Neutrophil (primary cell): ENCODE data around the gene PODN.

Experiments
- H3K27ac ChIP-seq: fragments of 200-600 bp; sonication (generic); 2 replicates; pipeline ENCODE4 v1.5.1; 2016; ENCODE audit warnings: mild to moderate bottlenecking, moderate library complexity
- H3K27me3 ChIP-seq: fragments of 200-600 bp; sonication (generic); 2 replicates; pipeline ENCODE4 v1.6.0; 2016; ENCODE audit warnings: mild to moderate bottlenecking
- H3K36me3 ChIP-seq: fragments of 200-600 bp; sonication (generic); 2 replicates; pipeline ENCODE4 v1.5.1; 2017
- H3K4me1 ChIP-seq, 2 experiments: fragments of 200-600 bp in 1 of 2; sonication (generic) in 1 of 2; 1 replicate in 1 of 2; 2 replicates in 1 of 2; pipeline versions ENCODE4 v1.5.1 to v1.6.1; 2013 to 2016; ENCODE audit warnings: low read depth in 1 of 2, low read length in 1 of 2, mild to moderate bottlenecking in 1 of 2, moderate library complexity in 1 of 2; ENCODE audit not compliant: control insufficient read depth in 1 of 2, insufficient read depth in 1 of 2
- H3K4me3 ChIP-seq, 2 experiments: fragments of 200-600 bp in 1 of 2; sonication (generic) in 1 of 2; 1 replicate in 1 of 2; 2 replicates in 1 of 2; pipeline ENCODE4 v1.5.1; 2013 to 2016; ENCODE audit warnings: low read depth in 1 of 2, low read length in 1 of 2, mild to moderate bottlenecking in 1 of 2, moderate library complexity in 1 of 2
- H3K9me3 ChIP-seq: fragments of 200-600 bp; sonication (generic); 2 replicates; pipeline ENCODE4 v1.5.1; 2016
- CTCF ChIP-seq: fragments of 200-600 bp; sonication (generic); IDR thresholded peaks from 2 replicates; pipeline ENCODE4 v1.5.1; 2016; ENCODE audit warnings: antibody characterized with exemption

The PODN gene

DNA sequence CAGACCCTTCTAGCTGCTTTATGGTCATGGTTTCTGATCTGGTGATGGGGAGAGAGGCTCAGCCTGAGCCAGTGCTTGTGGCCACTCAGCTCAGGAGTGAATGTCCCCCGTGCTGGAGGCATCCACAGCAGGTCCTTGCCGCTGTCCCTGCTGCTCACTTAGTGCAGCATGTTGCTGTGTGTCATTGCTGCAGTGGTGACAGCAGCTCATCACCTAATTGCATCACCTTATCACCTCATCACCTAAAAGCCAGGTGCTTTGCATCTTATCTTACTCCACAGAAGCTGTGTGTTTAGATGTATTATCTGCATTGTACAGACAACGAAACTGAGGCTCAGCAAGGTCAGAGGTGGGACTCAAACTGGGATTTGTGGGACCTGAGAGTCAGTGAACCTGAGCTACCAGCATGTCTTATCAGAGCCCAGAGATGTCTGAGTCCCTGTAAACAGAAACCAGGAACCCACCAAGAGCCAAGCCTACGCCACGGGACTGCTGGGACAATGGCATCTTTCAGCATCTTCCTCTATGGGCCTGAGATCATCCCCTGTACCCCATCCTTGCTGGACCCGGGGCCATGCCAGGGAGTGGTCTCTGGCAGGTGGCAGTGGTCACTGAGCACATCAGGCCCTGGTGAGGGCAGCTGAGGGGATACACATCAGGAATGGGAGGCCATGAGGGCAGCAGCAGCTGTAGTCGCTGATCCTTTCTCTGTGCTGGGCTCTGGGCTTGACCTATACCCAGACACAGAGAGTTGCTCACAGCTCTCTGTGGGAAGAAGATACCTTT, 6.5 kb downstream of the PODN start:
- Histone ChIP-seq H3K4me3 (no peak overlapping the region), H3K36me3 (no peaks in the 10 kb centered on the region), H3K4me1 (no peaks in the 10 kb centered on the region), H3K9me3 (no peaks in the 10 kb centered on the region), H3K27me3 (peaks cover 20% of the 10 kb centered on the region), H3K27ac (no peak overlapping the region)
- TF ChIP-seq CTCF = no peak

GRCh38 chr1:53069265-53069662, 7.3 kb downstream of the PODN start:
- no peaks in the 10 kb centered on the region for H3K36me3 ChIP-seq
- peaks cover 13% of the 10 kb centered on the region for H3K27me3 ChIP-seq
- H3K9me3 ChIP-seq = no peaks in the 10 kb centered on the region
- H3K27ac ChIP-seq = no peak overlapping the region
- no peaks in the 10 kb centered on the region for H3K4me1 ChIP-seq
- H3K4me3 ChIP-seq = no peak overlapping the region
- TF ChIP-seq CTCF = no peak

- Histone ChIP-seq H3K9me3 (no peaks in the 10 kb centered on the region), H3K4me3 (no peak overlapping the region), H3K27me3 (peaks cover 7% of the 10 kb centered on the region), H3K36me3 (no peaks in the 10 kb centered on the region), H3K4me1 (no peaks in the 10 kb centered on the region), H3K27ac (no peak overlapping the region)
- no peak for TF ChIP-seq CTCF
Observed at GRCh38 chr1:53069663-53070327, 7.8 kb downstream of the PODN start.

DNA sequence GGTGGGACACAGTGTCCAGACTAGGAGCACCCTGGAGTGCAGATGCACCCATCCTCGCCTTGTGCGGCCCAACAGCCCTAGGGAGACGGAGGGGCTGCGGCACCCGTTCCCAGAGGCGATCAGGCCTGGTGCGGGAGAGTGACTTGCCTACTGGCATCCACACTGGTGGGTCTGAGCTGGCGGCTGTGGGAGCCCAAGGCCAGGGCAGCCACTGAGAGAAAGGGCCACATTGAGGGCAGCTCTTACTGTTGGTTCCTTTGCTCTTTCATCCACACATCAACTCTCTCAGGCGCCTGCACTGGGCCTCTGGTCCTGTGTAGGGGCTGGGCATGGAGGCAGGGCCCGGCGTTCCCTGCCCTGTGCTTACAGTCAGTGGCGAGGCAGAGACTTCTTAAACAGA, 8.6 kb downstream of the PODN start:
- TF ChIP-seq CTCF = no peak
- no peaks in the 10 kb centered on the region for H3K27me3 ChIP-seq
- H3K9me3 ChIP-seq = no peaks in the 10 kb centered on the region
- H3K4me1 ChIP-seq = no peaks in the 10 kb centered on the region
- H3K36me3 ChIP-seq = no peaks in the 10 kb centered on the region
- no peak overlapping the region for H3K27ac ChIP-seq
- no peak overlapping the region for H3K4me3 ChIP-seq

- Histone ChIP-seq H3K9me3 (no peaks in the 10 kb centered on the region), H3K4me3 (no peak overlapping the region), H3K36me3 (no peaks in the 10 kb centered on the region), H3K4me1 (no peaks in the 10 kb centered on the region), H3K27ac (no peak overlapping the region), H3K27me3 (no peaks in the 10 kb centered on the region)
- no peak for TF ChIP-seq CTCF
Observed at GRCh38 chr1:53071167-53071865, 9.3 kb downstream of the PODN start.
